Nephron (organoid): ENCODE measurements around the gene TRIM17.

Experiments
- H3K27ac Mint-ChIP-seq, 3 experiments: 2 replicates each; pipeline ENCODE4 v1.8.0; 2020; ENCODE audit warnings: mixed read lengths in 3 of 3, mild to moderate bottlenecking in 2 of 3, moderate library complexity in 1 of 3
- H3K27me3 Mint-ChIP-seq: 2 replicates; pipeline ENCODE4 v1.8.0; 2021; ENCODE audit warnings: low read depth, mild to moderate bottlenecking, moderate library complexity, mixed read lengths
- H3K36me3 Mint-ChIP-seq: 2 replicates; pipeline ENCODE4 v1.8.0; 2020; ENCODE audit warnings: low read depth, mixed read lengths
- H3K4me1 Mint-ChIP-seq: 2 replicates; pipeline ENCODE4 v1.8.0; 2020; ENCODE audit warnings: mixed read lengths
- H3K4me3 Mint-ChIP-seq, 3 experiments: 2 replicates each; pipeline ENCODE4 v1.8.0; 2020; ENCODE audit warnings: mild to moderate bottlenecking in 3 of 3, mixed read lengths in 3 of 3, moderate library complexity in 2 of 3
- H3K9me3 Mint-ChIP-seq: 2 replicates; pipeline ENCODE4 v1.8.0; 2020; ENCODE audit warnings: mixed read lengths
- CTCF ChIP-seq, 3 experiments: fragments of 200-600 bp; sonication (generic); IDR thresholded peaks; one replicate each; pipeline ENCODE4 v1.5.0; 2021; ENCODE audit warnings: antibody characterized with exemption in 3 of 3; ENCODE audit not compliant: unreplicated experiment in 3 of 3

Gene TRIM17

GRCh38 chr1:228416217-228416933, at the start of gene TRIM17:
TRIM17 (minus strand) TSS chr1:228416861; CDS start chr1:228415072, 1,789 bp downstream.
- Mint-ChIP-seq H3K4me3 (peak within 1 kb of the TSS; percentile 81 to 88 (median 84)), H3K4me1 (peaks cover 10% of the 10 kb centered on the region), H3K27ac (peak within 1 kb of the TSS; percentile 25 to 54 (median 38)), H3K36me3 (peaks cover 10% of the 10 kb centered on the region), H3K27me3 (peaks cover 23% of the 10 kb centered on the region), H3K9me3 (no peaks in the 10 kb centered on the region)
- TF ChIP-seq CTCF (IDR thresholded peaks at IDR 0.05; ENCODE audit: unreplicated experiment in 3 of 3), result peak; percentile 55 to 66 (median 59)

- Mint-ChIP-seq H3K9me3 (no peaks in the 10 kb centered on the region), H3K27ac (peak overlapping the region in 1 of 3 experiments; percentile 91), H3K4me3 (peak overlapping the region; percentile 86 to 90 (median 88)), H3K27me3 (peaks cover 35% of the 10 kb centered on the region), H3K36me3 (no peaks in the 10 kb centered on the region), H3K4me1 (peaks cover 26% of the 10 kb centered on the region)
- no peak for TF ChIP-seq CTCF (IDR thresholded peaks at IDR 0.05; ENCODE audit: unreplicated experiment in 3 of 3)
Observed at GRCh38 chr1:228465571-228466146, 49.0 kb upstream of the TRIM17 start.

- Mint-ChIP-seq H3K9me3 (no peaks in the 10 kb centered on the region), H3K4me1 (peaks cover 26% of the 10 kb centered on the region), H3K36me3 (no peaks in the 10 kb centered on the region), H3K4me3 (peak overlapping the region; percentile 86 to 90 (median 88)), H3K27ac (peak overlapping the region; percentile 30 to 91 (median 80)), H3K27me3 (peaks cover 37% of the 10 kb centered on the region)
- TF ChIP-seq CTCF (IDR thresholded peaks at IDR 0.05; ENCODE audit: unreplicated experiment in 3 of 3), result no peak
Observed at GRCh38 chr1:228465141-228465540, 48.5 kb upstream of the TRIM17 start.

- Mint-ChIP-seq H3K36me3 (no peaks in the 10 kb centered on the region), H3K9me3 (no peaks in the 10 kb centered on the region), H3K27ac (peak overlapping the region; percentile 30 to 91 (median 80)), H3K4me3 (peak overlapping the region; percentile 86 to 90 (median 88)), H3K4me1 (peaks cover 26% of the 10 kb centered on the region), H3K27me3 (peaks cover 37% of the 10 kb centered on the region)
- no peak for TF ChIP-seq CTCF (IDR thresholded peaks at IDR 0.05; ENCODE audit: unreplicated experiment in 3 of 3)
Observed at GRCh38 chr1:228464487-228464983, 47.9 kb upstream of the TRIM17 start.

- Mint-ChIP-seq H3K36me3 (no peaks in the 10 kb centered on the region), H3K27ac (peak overlapping the region in 1 of 3 experiments; percentile 47), H3K4me1 (peaks cover 26% of the 10 kb centered on the region), H3K9me3 (no peaks in the 10 kb centered on the region), H3K27me3 (peaks cover 33% of the 10 kb centered on the region), H3K4me3 (peak overlapping the region; percentile 86 to 90 (median 88))
- TF ChIP-seq CTCF (IDR thresholded peaks at IDR 0.05; ENCODE audit: unreplicated experiment in 3 of 3), result no peak
Observed at GRCh38 chr1:228463559-228464455, 47.1 kb upstream of the TRIM17 start.
